ENCODE measurements around the gene PAM. TPM values are rescaled to one million over a fixed set of nuclear protein-coding genes. Genes with fewer than 3 reads are reported as not detected.

The PAM gene
- total and polyA plus RNA-seq, 2 donors (not counting 3 experiments of a cell fraction or from before 2014, with no cell fraction given), result 118 to 176 TPM

DNA sequence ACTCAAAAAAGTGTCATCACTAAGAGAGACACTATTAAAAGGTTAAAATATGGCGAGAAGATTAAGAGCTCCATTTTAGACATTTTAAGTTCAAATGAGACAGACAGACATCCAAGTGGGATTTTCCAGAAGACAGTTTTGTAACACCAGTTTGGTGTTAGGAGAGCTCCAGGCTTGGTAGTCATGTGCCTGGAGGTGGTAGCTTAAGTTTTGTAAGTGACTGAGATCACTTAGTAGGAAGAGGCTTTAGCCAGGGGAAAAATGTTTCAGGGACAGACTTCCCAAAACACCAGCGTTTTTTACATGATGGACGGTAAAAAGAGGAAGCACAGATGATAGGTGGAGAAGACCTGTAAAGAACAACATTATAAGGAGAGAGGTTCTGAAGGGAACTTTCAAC lies 214.5 kb downstream of the PAM start:
- no peak for FAIRE-seq
- Histone ChIP-seq H4K20me1 (replicated peaks; ENCODE audit: control insufficient read depth, extremely low read depth, insufficient read depth, low read length) (no peaks in the 10 kb centered on the region), H3K36me3 (ENCODE audit: control insufficient read depth in 2 of 2, extremely low read depth in 1 of 2, insufficient read depth in 2 of 2, low read length in 2 of 2) (no peaks in the 10 kb centered on the region), H3K4me1 (ENCODE audit: control insufficient read depth, extremely low read depth, insufficient read depth, low read length) (peaks cover 17% of the 10 kb centered on the region), H3K9me3 (replicated peaks; ENCODE audit: control insufficient read depth, insufficient read depth, low read length) (no peaks in the 10 kb centered on the region), H3K79me2 (ENCODE audit: control insufficient read depth, insufficient read depth, low read length) (no peaks in the 10 kb centered on the region), H3K27me3 (ENCODE audit: control insufficient read depth in 2 of 2, insufficient read depth in 2 of 2, low read length in 2 of 2) (no peaks in the 10 kb centered on the region), H2AFZ (ENCODE audit: low read depth, low read length) (no peak overlapping the region), H3K9ac (replicated peaks; ENCODE audit: extremely low read depth, insufficient read depth, low read length) (no peak overlapping the region), H3K27ac (ENCODE audit: insufficient read depth, low read depth, low read length) (no peak overlapping the region), H3K4me3 (replicated peaks in 1 of 3; ENCODE audit: insufficient read depth in 1 of 3, low read depth in 1 of 3, low read length in 3 of 3) (no peak overlapping the region), H3K4me2 (ENCODE audit: insufficient read depth, low read length) (no peak overlapping the region), H3K9me1 (replicated peaks; ENCODE audit: control insufficient read depth, extremely low read depth, insufficient read depth, low read length) (no peaks in the 10 kb centered on the region)
- TF ChIP-seq FOS (IDR thresholded peaks at IDR 0.05; ENCODE audit: borderline replicate concordance, insufficient read depth, low read length) (no peak), POLR2AphosphoS5 (IDR thresholded peaks at IDR 0.05; ENCODE audit: insufficient read depth, low read depth, low read length) (no peak), GATA2 (IDR thresholded peaks at IDR 0.05; ENCODE audit: insufficient read depth, insufficient read length, low read depth, low read length) (no peak)
- intact Hi-C loops (cut with micrococcal nuclease) (loop anchor here (5.0 to 10.0 kb wide), 2 partner anchors 253 to 255 kb away; no protein-coding TSS in a partner anchor), dilution Hi-C loops (cut with MboI; ENCODE audit: extremely low pct_ligation_motif_present, low sequenced_read_pairs) (no loop called here)
- no peak for DNase-seq (ENCODE audit: low read depth, low spot score)
- POLR2A ChIA-PET, result no interaction called here
- CTCF ChIA-PET, result interaction anchor here (0.9 to 1.6 kb wide), 5 partner anchors 9 to 287 kb away, joined by 3 to 6 read pairs (median 3); no protein-coding TSS in a partner anchor
- BruUV-seq (replicated peaks), result no TSS peak

DNA sequence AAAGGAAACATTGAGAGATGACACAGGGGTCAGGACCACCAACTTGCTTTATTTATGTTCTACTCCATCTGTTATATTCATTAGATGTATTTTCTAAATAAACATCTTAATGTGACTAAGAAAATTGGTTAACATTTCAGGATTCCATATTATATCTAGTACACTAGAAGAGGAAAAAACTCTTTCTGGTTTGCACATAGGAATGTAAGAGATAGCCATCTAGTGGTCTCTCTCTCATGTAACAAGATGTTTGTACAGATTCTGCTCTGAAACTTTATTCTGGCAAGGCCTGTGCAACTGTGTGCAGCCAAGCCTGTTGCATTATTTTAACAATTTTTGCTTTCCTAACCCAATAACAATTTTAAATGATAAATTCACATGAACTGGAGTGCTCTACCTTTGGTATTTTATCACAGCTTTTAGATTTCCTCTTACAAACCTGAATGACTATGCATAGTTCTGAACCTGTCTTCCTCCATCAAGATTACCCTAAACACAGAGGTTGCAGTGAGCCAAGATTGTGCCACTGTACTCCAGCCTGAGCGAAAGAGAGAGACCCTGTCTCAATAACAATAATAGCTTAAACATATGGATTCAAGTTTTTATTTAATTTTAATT lies 216.7 kb downstream of the PAM start:
- intact Hi-C loops (cut with micrococcal nuclease) (loop anchor here (1.0 to 10.0 kb wide), 5 partner anchors 13 to 291 kb away; no protein-coding TSS in a partner anchor), dilution Hi-C loops (cut with MboI; ENCODE audit: extremely low pct_ligation_motif_present, low sequenced_read_pairs) (no loop called here)
- peak; percentile 48 for FAIRE-seq
- BruUV-seq (replicated peaks), result no TSS peak
- Histone ChIP-seq H4K20me1 (replicated peaks; ENCODE audit: control insufficient read depth, extremely low read depth, insufficient read depth, low read length) (no peaks in the 10 kb centered on the region), H3K9me3 (replicated peaks; ENCODE audit: control insufficient read depth, insufficient read depth, low read length) (no peaks in the 10 kb centered on the region), H3K79me2 (ENCODE audit: control insufficient read depth, insufficient read depth, low read length) (no peaks in the 10 kb centered on the region), H2AFZ (ENCODE audit: low read depth, low read length) (no peak overlapping the region), H3K4me3 (replicated peaks in 1 of 3; ENCODE audit: insufficient read depth in 1 of 3, low read depth in 1 of 3, low read length in 3 of 3) (no peak overlapping the region), H3K27me3 (ENCODE audit: control insufficient read depth in 2 of 2, insufficient read depth in 2 of 2, low read length in 2 of 2) (no peaks in the 10 kb centered on the region), H3K9ac (replicated peaks; ENCODE audit: extremely low read depth, insufficient read depth, low read length) (no peak overlapping the region), H3K36me3 (ENCODE audit: control insufficient read depth in 2 of 2, extremely low read depth in 1 of 2, insufficient read depth in 2 of 2, low read length in 2 of 2) (no peaks in the 10 kb centered on the region), H3K4me1 (ENCODE audit: control insufficient read depth, extremely low read depth, insufficient read depth, low read length) (peaks cover 28% of the 10 kb centered on the region), H3K9me1 (replicated peaks; ENCODE audit: control insufficient read depth, extremely low read depth, insufficient read depth, low read length) (no peaks in the 10 kb centered on the region), H3K27ac (ENCODE audit: insufficient read depth, low read depth, low read length) (no peak overlapping the region), H3K4me2 (ENCODE audit: insufficient read depth, low read length) (no peak overlapping the region)
- ChIA-PET CTCF (interaction anchor here (0.8 to 4.1 kb wide), 9 partner anchors 13 to 290 kb away, joined by 3 to 36 read pairs (median 4); no protein-coding TSS in a partner anchor), POLR2A (no interaction called here)
- peak; percentile 40 for DNase-seq (ENCODE audit: low read depth, low spot score)
- no peak for TF ChIP-seq POLR2AphosphoS5 (IDR thresholded peaks at IDR 0.05; ENCODE audit: insufficient read depth, low read depth, low read length)
- TF ChIP-seq, protein P1, sequence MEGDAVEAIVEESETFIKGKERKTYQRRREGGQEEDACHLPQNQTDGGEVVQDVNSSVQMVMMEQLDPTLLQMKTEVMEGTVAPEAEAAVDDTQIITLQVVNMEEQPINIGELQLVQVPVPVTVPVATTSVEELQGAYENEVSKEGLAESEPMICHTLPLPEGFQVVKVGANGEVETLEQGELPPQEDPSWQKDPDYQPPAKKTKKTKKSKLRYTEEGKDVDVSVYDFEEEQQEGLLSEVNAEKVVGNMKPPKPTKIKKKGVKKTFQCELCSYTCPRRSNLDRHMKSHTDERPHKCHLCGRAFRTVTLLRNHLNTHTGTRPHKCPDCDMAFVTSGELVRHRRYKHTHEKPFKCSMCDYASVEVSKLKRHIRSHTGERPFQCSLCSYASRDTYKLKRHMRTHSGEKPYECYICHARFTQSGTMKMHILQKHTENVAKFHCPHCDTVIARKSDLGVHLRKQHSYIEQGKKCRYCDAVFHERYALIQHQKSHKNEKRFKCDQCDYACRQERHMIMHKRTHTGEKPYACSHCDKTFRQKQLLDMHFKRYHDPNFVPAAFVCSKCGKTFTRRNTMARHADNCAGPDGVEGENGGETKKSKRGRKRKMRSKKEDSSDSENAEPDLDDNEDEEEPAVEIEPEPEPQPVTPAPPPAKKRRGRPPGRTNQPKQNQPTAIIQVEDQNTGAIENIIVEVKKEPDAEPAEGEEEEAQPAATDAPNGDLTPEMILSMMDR (IDR thresholded peaks at IDR 0.05; ENCODE audit: extremely low read depth in 1 of 2, insufficient read depth in 1 of 2, low read depth in 1 of 2, low read length in 2 of 2), result peak; percentile 27 to 29
